NCI-H1694 (cell line): Measurements from ENCODE around the gene C12orf75.
"Not testable (repeated sequence)": the region's sequence is repeated elsewhere in the genome, so short reads cannot be mapped to it uniquely, and the experiment has no call there.

Experiments
- DNase-seq: peaks from one replicate; lab custom pipeline; 2025; lab: John Stamatoyannopoulos, UW

C12orf75 gene

GRCh38 chr12:105378911-105379310, 48.4 kb downstream of the C12orf75 start:
- no peak for DNase-seq

DNA sequence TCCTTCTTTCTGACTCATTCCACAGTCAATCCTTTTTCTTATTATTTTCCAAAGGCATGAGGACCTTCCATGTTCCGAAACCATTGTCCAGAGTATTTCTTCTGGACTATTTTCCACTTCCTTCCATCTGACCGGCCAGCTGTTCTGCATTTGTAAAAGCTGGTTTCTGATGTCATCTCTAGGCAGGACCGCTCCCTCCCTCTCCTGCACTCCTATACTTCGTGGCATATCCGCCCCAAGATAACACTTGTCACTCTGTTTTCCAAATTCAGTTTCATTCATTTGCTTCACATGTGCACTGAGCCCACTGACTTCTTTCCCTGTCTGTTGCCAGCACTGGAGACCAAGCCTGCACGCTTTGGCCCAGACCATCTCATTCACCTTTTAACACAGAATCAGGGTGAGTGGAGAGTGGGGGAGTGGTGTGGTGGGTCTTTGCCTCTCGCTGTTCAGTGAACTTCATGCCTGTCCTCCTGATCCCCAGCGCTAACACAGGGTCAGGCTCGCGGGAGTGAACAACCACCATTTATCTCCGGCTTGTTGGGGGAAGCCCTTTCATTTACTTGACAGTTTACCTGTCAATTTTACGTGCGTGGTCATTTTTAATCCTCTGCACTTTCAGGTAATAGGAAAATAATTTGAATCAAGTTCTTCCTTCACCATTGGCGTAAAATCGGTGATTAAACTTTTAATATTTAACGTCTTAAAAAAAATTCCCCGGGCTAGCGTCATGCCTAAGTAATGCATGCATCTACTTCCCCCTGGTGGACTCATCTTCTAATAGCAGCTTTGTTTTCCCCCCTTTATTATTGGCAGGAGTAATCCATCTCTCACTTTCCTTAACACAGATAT, 52.5 kb downstream of the C12orf75 start:
- peak; percentile 70 for DNase-seq

GRCh38 chr12:105384220-105384619, 53.7 kb downstream of the C12orf75 start:
- DNase-seq, result no peak

- DNase-seq, result no peak
These were observed 54.5 kb downstream of the C12orf75 start for GRCh38 chr12:105384916-105385535.

DNA sequence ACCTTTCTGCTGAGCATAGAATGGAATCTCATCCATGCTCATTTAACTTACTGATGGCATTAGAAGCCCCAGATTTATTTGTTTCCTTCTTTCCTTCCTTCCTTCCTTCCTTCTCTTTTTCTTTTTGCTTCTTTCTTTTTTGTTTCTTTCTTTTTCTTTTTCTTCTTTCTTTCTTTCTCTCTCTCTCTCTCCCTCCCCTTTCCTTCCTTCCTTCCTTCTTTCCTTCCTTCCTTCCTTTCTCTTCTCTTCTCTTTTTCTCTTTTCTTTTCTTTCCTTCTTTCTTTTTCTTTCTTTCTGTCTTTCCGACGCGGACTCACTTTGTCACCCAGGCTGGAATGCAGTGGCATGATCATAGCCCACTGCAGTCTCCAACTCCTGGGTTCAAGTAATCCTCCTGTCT, 55.9 kb downstream of the C12orf75 start:
- no peak for DNase-seq

DNA sequence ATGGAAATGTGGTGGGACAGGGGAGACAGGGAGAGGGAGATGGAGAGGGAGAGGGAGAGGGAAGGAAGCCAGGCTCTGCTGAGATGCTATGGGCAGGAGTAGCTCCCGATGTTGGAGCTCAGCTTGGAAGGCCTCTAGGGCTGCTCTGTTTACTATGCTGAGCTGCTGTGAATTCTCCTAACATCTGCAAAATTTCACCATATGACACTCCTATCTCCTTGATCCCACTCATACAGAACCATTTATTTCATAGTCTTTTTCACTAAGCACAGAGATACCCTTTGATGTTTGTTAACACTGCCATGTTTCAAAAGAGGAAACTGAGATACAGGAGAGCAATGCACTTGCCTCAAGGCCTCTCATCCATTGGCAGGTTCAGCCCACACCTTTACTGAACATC, 60.7 kb downstream of the C12orf75 start:
- DNase-seq, result no peak

GRCh38 chr12:105393587-105393986, 63.1 kb downstream of the C12orf75 start:
- no peak for DNase-seq

DNA sequence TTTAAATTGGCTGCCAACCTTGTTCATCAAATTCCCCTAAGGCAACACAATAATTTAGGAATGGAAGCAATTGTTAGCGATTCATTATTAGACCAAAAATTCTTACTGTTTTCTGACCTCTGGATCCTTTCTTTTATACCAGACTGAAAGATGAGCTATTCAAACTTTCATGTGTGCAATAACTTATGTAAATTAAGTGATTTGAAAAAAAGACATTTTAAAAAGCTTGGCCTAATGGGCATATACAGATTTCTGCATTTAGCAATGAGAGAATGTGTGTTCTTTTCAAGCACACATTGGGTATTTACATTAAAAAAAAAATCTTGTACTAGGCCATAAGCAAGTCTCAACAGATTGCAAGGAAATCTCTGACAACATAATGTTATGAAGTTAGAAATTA, 65.5 kb downstream of the C12orf75 start:
- no peak for DNase-seq

- no peak for DNase-seq
These were observed 66.5 kb downstream of the C12orf75 start for GRCh38 chr12:105396983-105397382.

DNA sequence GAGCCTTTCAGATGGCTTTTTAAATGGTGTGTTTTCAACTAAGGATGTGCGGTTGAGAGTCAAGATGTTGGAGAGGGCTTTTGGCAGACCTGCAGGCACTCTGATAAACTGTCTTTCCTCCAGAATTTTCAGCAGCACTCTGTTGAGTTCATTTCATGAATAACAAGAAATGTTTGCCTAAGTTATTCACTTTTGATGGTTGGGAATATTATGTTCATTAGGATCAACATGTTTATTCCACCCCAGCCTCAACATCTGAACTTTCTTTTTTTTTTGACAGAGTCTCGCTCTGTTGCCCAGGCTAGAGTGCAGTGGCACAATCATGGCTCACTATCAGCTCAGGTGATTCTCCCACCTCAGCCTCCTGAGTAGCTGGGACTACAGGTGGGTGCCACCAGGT, 68.4 kb downstream of the C12orf75 start:
- no peak for DNase-seq

DNA sequence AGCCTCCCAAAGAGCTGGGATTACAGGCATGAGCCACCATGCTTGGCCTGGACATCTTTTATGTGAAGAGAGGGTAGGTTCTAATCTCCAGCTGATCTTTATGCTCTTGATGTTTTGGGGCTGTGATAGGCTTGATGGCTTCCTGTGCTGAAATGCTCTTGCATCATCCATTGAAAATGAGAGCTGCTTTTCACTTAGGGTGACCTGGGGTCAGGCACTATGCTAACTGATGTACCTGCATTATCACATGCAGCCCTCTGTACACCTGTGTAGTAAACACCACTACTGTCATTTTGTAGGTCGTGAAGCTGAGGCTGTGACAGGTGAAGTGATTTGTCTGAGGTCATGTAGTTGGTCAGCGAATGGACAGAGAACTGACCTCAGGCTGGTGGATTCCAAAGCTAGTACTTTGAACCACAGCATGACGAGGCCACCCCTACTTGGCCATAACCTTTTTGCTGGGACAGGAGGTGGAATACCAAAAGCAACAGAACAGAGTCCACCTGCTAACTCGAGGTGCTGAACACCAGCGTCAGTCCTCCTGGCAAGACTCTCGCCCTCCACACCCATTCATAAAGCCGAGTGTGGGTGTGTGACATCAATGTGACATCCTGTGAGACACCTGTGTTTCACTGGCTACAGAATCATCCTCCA, 69.1 kb downstream of the C12orf75 start:
- no peak for DNase-seq

- DNase-seq, result no peak
These were observed 69.7 kb downstream of the C12orf75 start for GRCh38 chr12:105400227-105400626.

DNA sequence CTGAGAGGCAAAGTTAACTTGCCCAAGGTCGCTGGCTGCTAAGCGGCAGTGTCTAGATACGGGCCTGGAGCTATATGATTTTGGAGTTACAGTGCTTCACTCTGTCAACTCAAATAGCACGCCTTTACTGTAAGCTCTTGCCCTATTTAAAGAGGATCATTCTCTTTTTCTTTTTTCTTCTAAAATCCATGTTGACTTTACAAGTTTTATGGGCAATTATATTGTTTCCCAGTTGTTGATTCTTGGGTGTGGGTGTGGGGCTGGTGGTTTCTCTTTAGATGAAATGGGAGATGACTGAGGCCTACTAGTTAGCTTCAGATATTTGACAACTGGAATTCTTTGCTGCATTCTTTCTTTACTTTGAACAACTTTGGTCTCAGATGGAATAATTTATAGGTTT, 70.7 kb downstream of the C12orf75 start:
- no peak for DNase-seq

DNA sequence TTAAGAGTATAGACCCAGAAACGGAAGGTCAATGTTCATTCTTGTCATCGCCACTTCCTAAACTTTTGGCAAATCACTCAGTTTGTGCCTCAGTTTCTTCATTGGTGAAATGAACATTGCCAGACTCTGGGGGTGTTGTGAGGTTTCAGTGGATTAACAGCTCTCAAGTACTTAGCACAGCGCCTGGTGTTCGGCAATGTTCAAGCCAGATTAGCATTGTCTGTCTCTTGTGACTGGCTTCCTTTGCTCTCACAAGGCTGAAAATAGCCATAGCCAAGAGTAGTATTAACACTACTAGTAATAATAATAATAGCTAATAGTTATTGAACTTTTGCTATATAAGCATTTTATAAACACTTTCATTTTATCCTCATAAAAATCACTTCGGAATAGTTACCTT, 71.9 kb downstream of the C12orf75 start:
- no peak for DNase-seq

DNA sequence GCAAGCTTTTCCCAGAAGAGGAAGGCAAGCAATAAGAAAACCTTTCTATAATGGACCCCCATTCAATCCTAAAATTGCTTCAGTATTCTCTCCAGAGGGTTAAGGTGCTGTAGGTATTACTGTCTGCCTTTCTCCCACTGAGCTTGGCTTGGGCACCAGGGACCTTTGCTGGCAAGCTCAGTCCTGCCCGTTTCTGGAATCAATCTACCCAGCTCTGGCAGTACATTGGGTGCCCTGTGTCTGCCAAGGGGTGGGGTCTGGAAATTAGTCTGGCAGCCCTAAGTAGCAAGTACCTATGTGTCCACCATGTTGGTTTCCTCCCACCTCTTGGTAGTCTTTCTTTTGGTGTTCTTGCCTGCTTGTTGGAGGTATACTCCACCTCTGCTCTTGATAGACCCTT, 72.6 kb downstream of the C12orf75 start:
- DNase-seq, result no peak

- DNase-seq, result not testable (repeated sequence)
These were observed 73.6 kb downstream of the C12orf75 start for GRCh38 chr12:105404134-105404533.

GRCh38 chr12:105406497-105406896, 76.0 kb downstream of the C12orf75 start:
- DNase-seq, result no peak

DNA sequence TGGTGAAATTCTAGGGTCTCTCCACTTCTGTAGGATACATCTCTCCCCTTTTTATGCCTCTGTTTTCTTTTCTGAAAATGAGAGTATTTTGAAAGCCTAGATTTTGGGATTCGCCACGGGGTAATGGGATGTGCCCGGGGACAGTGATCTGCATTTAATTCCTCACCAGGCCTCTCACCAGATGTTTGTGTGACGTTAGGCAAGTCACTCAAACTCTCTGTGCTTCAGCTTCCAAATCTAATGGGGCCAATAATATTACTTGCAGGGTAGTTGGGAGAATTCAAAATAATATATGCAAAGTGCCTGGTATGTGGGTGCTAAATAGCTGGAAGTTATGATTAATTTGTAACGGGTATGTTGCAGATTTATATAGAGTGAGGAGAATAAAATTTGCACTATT, 78.8 kb downstream of the C12orf75 start:
- DNase-seq, result no peak

- no peak for DNase-seq
These were observed 79.4 kb downstream of the C12orf75 start for GRCh38 chr12:105409801-105410471.

DNA sequence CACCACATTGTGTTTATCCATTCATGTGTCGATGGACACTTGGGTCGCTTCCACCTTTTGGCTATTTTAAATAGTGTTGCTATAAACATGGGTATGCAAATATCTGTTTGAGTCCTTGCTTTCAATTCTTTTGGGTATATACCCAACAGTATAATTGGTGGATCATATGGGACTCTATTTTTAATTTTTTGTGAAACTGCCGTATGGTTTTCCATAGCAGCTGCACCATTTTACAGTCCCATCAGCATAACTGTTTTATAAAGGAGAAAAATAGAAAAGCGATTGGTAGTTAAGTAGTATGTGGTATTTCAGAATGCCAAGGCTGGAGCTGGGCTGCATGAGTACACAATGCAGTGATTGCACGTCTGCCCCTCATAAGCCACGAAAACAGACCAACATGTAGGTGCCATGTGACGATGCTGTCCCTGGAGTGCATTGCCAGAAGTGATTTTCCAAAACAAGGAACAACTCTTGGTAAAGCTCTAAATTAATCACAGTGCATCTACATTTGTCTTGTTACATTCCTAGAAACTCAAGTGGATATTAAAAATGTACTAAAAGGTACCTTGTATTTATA, 83.5 kb downstream of the C12orf75 start:
- DNase-seq, result no peak

DNA sequence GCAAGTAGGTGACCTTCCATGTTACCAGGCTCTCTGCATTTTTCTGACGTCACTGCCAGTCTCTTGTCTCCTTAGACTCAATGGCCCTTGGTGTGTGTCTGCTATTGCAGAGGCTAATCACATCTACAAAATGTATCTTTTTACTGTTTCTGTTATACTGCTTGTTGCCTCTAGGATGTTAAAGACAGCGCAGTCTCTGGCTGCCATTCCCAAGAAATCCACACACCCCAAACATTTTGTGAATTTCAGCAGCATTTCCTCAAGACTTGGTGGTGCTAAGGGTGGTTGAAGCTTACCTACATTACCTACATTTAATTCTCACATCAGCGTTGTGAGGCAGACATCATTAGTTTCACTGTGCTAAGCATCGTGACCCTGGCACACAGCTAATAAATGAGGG, 87.2 kb downstream of the C12orf75 start:
- no peak for DNase-seq

- no peak for DNase-seq
These were observed 87.7 kb downstream of the C12orf75 start for GRCh38 chr12:105418229-105418628.
